GM21717 (cell line): ENCODE measurements around the gene IGFALS.

Source experiments
- ATAC-seq: cut with Tn5 transposase; IDR thresholded peaks from one replicate; pipeline ENCODE4 v1.9.1; 2021; ENCODE audit warnings: mild to moderate bottlenecking, moderate library complexity; ENCODE audit not compliant: unreplicated experiment

The IGFALS gene

GRCh38 chr16:1767116-1767994 is 26.1 kb downstream of the IGFALS start:
- no peak for ATAC-seq

- ATAC-seq = no peak
Observed at GRCh38 chr16:1766701-1767100, 26.8 kb downstream of the IGFALS start.

GRCh38 chr16:1766231-1766630 is 27.3 kb downstream of the IGFALS start:
- ATAC-seq = no peak

- no peak for ATAC-seq
Observed at GRCh38 chr16:1765826-1766225, 27.7 kb downstream of the IGFALS start.

- ATAC-seq = no peak
Observed at GRCh38 chr16:1764971-1765370, 28.5 kb downstream of the IGFALS start.

GRCh38 chr16:1763521-1764511 is 29.7 kb downstream of the IGFALS start:
- ATAC-seq = no peak

- ATAC-seq = no peak
Observed at GRCh38 chr16:1762879-1763520, 30.5 kb downstream of the IGFALS start.

- no peak for ATAC-seq
Observed at GRCh38 chr16:1762196-1762878, 31.2 kb downstream of the IGFALS start.

- no peak for ATAC-seq
Observed at GRCh38 chr16:1761751-1762150, 31.8 kb downstream of the IGFALS start.

GRCh38 chr16:1760911-1761310 is 32.6 kb downstream of the IGFALS start:
- no peak for ATAC-seq

- no peak for ATAC-seq
Observed at GRCh38 chr16:1759511-1759910, 34.0 kb downstream of the IGFALS start.

GRCh38 chr16:1758923-1759322 is 34.6 kb downstream of the IGFALS start:
- ATAC-seq = no peak

- ATAC-seq = no peak
Observed at GRCh38 chr16:1757714-1758461, 35.6 kb downstream of the IGFALS start.

GRCh38 chr16:1754204-1754603 is 39.3 kb downstream of the IGFALS start:
- no peak for ATAC-seq

GRCh38 chr16:1752853-1753252 is 40.7 kb downstream of the IGFALS start:
- ATAC-seq = no peak

GRCh38 chr16:1751946-1752345 is 41.6 kb downstream of the IGFALS start:
- ATAC-seq = no peak

GRCh38 chr16:1749152-1750117 is 44.1 kb downstream of the IGFALS start:
- ATAC-seq = no peak

GRCh38 chr16:1747934-1748333 is 45.6 kb downstream of the IGFALS start:
- ATAC-seq = no peak
